Measurements from ENCODE around the gene MYO3B. TPM values are rescaled to one million over a fixed set of nuclear protein-coding genes. Genes with fewer than 3 reads are reported as not detected.

The MYO3B gene
- total RNA-seq (2022) (not detected in 2 replicates), Bru-seq, nascent RNA (percentile 4 among the genes with signal in this experiment), BruChase-seq, experiment 1, labeled RNA remaining after a 6-hour chase (percentile 9 among the genes with signal in this experiment), BruChase-seq, experiment 2, labeled RNA remaining after a 2-hour chase (percentile 5 among the genes with signal in this experiment)
- long read RNA-seq, partial matches to known transcripts: 0 of 7 reads
- long read RNA-seq, other reads (novel, unspliced or antisense): 7 of 7 reads

GRCh38 chr2:170177950-170178781 is at the start of gene MYO3B:
Gene MYO3B, plus strand, starts transcription at chr2:170178147. Its CDS starts 141 bp downstream, at chr2:170178288.
- Mint-ChIP-seq H3K4me1 (ENCODE audit: insufficient read depth, unreplicated experiment) (peaks cover 6% of the 10 kb centered on the region), H3K27me3 (ENCODE audit: insufficient read depth, unreplicated experiment) (no peaks in the 10 kb centered on the region), H3K36me3 (ENCODE audit: insufficient read depth, unreplicated experiment) (no peaks in the 10 kb centered on the region), H3K27ac (ENCODE audit: low read depth, unreplicated experiment) (no peak within 1 kb of the TSS), H3K4me3 (ENCODE audit: unreplicated experiment) (no peak within 1 kb of the TSS), H3K9me3 (ENCODE audit: unreplicated experiment) (no peaks in the 10 kb centered on the region)
- no peak for TF ChIP-seq CTCF (IDR thresholded peaks at IDR 0.05; ENCODE audit: unreplicated experiment)
- no peak for DNase-seq (ENCODE audit: unreplicated experiment)
- intact Hi-C loops (cut with micrococcal nuclease): no loop called here
- BruUV-seq (replicated peaks): no TSS peak
- POLR2A ChIA-PET: interaction anchor here (0.6 kb wide), 2 partner anchors 60 to 906 kb away, joined by 3 to 4 read pairs; no protein-coding TSS in a partner anchor
- CTCF ChIA-PET: interaction anchor here (1.1 kb wide), 1 partner anchor 20 kb away, joined by 3 read pairs; no protein-coding TSS in a partner anchor

- H3K4me1 Mint-ChIP-seq (ENCODE audit: insufficient read depth, unreplicated experiment): no peaks in the 10 kb centered on the region
- TF ChIP-seq CTCF (IDR thresholded peaks at IDR 0.05; ENCODE audit: unreplicated experiment): no peak
- no TSS peak for BruUV-seq (replicated peaks)
- no peak for DNase-seq (ENCODE audit: unreplicated experiment)
- POLR2A ChIA-PET: no interaction called here
- no peaks in the 10 kb centered on the region for H3K27me3 Mint-ChIP-seq (ENCODE audit: insufficient read depth, unreplicated experiment)
- H3K4me3 Mint-ChIP-seq (ENCODE audit: unreplicated experiment): no peak overlapping the region
- H3K27ac Mint-ChIP-seq (ENCODE audit: low read depth, unreplicated experiment): no peak overlapping the region
- no peaks in the 10 kb centered on the region for H3K36me3 Mint-ChIP-seq (ENCODE audit: insufficient read depth, unreplicated experiment)
- no peaks in the 10 kb centered on the region for H3K9me3 Mint-ChIP-seq (ENCODE audit: unreplicated experiment)
- intact Hi-C loops (cut with micrococcal nuclease): no loop called here
- CTCF ChIA-PET: interaction anchor here (0.6 to 1.1 kb wide), 2 partner anchors 34 to 45 kb away, joined by 3 to 4 read pairs; no protein-coding TSS in a partner anchor
These were observed 38.5 kb upstream of the MYO3B start for GRCh38 chr2:170139276-170139967.

GRCh38 chr2:170140561-170140960 is 37.4 kb upstream of the MYO3B start:
- H3K4me3 Mint-ChIP-seq (ENCODE audit: unreplicated experiment): no peak overlapping the region
- H3K4me1 Mint-ChIP-seq (ENCODE audit: insufficient read depth, unreplicated experiment): no peaks in the 10 kb centered on the region
- H3K27ac Mint-ChIP-seq (ENCODE audit: low read depth, unreplicated experiment): no peak overlapping the region
- H3K27me3 Mint-ChIP-seq (ENCODE audit: insufficient read depth, unreplicated experiment): no peaks in the 10 kb centered on the region
- intact Hi-C loops (cut with micrococcal nuclease): no loop called here
- no peak for DNase-seq (ENCODE audit: unreplicated experiment)
- no TSS peak for BruUV-seq (replicated peaks)
- TF ChIP-seq CTCF (IDR thresholded peaks at IDR 0.05; ENCODE audit: unreplicated experiment): no peak
- no peaks in the 10 kb centered on the region for H3K36me3 Mint-ChIP-seq (ENCODE audit: insufficient read depth, unreplicated experiment)
- no peaks in the 10 kb centered on the region for H3K9me3 Mint-ChIP-seq (ENCODE audit: unreplicated experiment)
- ChIA-PET POLR2A (interaction anchor here (0.6 kb wide), 1 partner anchor 267 kb away, joined by 3 read pairs; no protein-coding TSS in a partner anchor), CTCF (no interaction called here)

- Mint-ChIP-seq H3K27ac (ENCODE audit: low read depth, unreplicated experiment) (no peak overlapping the region), H3K9me3 (ENCODE audit: unreplicated experiment) (no peaks in the 10 kb centered on the region), H3K4me3 (ENCODE audit: unreplicated experiment) (no peak overlapping the region), H3K27me3 (ENCODE audit: insufficient read depth, unreplicated experiment) (no peaks in the 10 kb centered on the region), H3K4me1 (ENCODE audit: insufficient read depth, unreplicated experiment) (no peaks in the 10 kb centered on the region), H3K36me3 (ENCODE audit: insufficient read depth, unreplicated experiment) (no peaks in the 10 kb centered on the region)
- no peak for DNase-seq (ENCODE audit: unreplicated experiment)
- ChIA-PET POLR2A (no interaction called here), CTCF (interaction anchor here (1.0 kb wide), 1 partner anchor 17 kb away, joined by 5 read pairs; no protein-coding TSS in a partner anchor)
- intact Hi-C loops (cut with micrococcal nuclease): no loop called here
- no TSS peak for BruUV-seq (replicated peaks)
- no peak for TF ChIP-seq CTCF (IDR thresholded peaks at IDR 0.05; ENCODE audit: unreplicated experiment)
These were observed 36.1 kb upstream of the MYO3B start for GRCh38 chr2:170141865-170142264.
